ENCODE measurements around the gene ST6GAL1.

ST6GAL1 gene

DNA sequence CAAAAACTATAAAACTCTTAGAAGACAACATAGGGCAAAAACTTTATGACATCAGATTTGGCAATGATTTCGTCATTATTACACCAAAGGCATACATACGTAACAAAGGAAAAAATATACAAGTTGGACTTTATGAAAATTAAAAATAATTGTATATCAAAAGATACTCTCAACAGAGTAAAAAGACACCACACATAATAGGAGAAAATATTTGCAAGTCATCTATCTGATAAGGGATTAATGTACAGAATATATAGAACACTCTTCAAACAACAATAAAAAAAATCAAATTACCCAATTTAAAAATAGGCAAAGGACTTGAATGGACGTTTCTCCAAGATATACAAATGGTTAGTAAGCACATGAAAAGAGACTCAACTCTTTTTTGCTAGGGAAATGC, 131.4 kb downstream of the ST6GAL1 start:
- DNase-seq, result no peak

DNA sequence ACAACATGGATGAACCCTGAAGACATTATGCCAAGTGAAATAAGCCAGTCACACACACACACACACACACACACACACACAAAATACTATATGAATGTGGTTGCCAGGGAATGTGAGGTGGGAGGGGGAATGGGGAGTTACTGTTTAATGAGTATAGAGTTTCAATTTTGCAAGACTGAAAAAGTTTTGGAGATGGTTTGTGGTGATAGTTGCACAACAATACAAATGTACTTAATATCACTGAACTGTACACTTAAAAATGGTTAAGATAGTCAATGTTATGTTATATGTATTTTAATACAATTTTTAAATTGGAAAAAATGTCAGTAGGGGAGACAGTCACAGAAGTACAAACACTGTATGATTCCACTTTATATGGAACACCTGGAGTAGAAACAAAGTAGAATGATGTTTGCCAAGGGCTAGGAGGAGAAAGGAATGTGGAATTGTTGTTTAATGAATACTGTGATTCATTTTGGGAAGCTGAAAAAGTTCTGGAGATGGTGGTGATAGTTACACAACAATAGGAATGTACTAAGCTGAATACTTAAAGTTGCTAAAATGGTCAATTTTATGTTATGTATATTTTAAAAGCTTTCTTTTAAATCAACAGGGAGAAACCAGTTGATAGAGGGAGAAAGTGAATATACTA, 132.3 kb downstream of the ST6GAL1 start:
- DNase-seq, result no peak

DNA sequence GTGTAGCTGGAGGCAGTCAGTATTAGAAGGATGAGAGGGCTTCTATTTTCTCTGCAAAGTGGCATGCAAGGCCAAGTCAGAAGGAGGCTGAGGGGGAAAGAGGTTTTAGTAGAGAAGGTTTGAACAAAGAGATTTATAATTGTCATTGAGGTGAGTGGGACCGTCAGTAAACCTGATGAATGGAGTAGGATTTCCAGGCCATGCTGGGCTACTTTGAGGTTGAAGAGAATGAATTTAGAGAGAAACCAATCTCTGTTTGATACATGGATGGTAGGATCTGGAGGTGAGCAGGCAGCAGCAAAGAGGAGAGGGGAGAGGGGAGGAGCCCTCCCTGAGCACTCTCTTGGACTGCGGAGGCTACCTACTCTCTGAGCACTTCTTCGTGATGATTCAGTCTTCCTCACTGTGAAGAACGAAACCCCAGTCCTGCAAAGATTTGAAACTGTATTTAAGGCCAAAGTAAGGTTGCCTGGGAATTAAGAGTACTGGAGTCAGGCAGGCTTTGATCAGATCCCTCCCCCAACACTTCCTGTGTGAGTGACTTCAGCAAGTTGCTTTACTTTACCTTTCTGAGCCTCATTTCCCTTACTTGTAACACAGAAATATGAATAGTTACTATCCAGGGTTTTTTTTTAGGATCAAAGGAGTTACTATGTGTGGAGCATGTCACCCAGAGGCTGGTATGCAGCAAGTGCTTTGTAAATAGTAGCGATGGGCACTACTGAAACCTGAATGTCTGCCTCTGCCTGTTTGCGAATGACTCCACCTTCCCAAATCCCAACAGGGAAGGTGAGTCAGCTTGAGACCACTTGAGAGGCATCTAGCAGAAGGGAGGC, 133.2 kb downstream of the ST6GAL1 start:
- DNase-seq, result no peak

DNA sequence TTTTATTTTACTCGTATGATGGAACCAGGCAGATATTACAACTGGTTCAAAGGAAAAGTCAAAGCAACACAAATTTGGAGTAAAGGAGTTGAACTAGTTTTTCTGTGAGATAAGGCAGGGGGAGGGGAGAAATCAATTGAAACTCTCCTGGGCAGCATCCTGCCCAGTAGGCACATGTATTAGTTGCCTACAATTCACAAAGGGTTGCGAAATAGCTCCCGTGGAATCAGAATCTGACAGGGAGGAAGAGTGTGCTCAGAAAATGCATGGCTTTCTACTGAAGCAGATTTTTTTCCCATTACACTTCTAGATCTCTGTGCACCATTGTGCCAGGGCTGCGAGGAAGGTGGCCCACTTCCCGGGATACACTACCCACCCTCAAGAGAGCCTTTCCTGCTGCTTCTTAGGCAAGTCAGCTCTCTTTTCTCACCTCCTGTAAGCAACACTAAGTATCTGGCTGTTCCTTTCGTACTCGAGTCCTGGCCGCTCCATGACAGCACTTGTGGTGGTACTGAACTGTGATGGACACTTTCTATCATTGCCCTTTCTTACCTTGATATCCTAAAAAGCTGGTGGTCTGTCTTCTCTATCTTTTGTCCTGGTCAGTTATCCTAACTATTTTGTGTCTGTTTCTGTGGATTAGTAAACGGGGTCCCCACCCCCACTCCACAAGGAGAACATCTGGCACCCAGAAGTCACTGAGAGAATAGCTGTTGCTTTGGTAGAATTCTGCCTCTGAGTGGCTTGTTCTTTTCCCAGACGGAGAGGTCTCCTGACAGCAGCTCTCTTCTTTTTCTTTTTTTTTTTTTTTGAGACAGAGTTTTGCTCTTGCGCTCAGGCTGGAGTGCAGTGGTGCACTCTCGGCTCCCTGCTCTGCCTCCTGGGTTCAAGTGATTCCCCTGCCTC, 134.1 kb downstream of the ST6GAL1 start:
- no peak for DNase-seq

DNA sequence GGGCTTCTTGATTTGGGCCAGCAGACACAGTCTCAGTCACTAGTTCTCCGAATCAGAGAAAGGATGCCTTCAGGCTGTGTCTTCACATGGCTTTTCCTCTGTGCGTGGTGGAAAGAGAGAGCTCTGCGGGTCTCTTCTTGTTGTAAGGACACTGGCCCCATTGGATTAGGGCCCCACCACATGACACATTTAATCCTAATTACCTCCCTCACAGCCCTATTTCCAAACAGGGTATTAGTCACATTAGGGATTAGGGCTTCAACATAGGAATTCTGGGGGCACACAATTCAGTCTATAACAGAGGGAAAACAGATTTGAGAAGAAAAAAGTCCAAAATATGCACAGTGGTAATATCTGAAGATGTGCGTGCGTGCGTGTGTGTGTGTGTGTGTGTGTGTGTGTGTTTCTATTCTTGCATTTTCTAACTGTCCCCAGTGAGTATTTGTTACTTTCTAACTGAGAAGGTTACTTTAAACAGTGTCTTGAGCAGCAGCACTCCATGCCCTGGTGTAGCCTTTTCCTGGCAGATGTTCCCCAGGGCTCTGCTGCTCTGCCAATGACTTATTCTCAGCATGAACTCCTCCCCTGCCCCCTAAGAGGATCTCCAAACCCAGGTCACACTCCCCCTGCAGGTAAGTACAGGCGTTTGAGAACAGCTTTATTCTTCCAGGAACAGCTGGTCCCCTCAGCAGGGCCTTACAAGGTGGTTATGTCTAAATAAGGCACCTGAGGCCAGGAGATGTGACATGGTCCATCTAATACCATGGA, 136.1 kb downstream of the ST6GAL1 start:
- DNase-seq, result peak; percentile 59

DNA sequence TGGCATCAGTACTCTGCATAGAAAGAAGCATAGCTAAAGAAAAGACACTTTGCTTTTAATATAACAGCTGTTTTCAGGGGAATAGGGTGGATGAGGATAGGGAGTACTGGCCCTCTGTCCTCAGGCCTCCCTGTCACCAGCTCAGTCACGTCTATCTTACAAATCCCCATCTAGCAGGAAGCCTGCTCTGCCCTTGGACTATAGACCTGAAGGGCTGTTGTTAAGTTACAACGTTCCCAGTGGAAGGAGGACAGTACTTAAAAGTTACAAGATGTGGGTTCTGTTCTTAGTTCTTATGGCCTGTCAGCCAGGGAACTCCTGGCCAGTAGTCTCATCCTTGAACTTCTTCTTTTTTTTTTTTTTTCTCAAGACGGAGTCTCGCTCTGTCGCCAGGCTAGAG, 138.5 kb downstream of the ST6GAL1 start:
- no peak for DNase-seq

DNA sequence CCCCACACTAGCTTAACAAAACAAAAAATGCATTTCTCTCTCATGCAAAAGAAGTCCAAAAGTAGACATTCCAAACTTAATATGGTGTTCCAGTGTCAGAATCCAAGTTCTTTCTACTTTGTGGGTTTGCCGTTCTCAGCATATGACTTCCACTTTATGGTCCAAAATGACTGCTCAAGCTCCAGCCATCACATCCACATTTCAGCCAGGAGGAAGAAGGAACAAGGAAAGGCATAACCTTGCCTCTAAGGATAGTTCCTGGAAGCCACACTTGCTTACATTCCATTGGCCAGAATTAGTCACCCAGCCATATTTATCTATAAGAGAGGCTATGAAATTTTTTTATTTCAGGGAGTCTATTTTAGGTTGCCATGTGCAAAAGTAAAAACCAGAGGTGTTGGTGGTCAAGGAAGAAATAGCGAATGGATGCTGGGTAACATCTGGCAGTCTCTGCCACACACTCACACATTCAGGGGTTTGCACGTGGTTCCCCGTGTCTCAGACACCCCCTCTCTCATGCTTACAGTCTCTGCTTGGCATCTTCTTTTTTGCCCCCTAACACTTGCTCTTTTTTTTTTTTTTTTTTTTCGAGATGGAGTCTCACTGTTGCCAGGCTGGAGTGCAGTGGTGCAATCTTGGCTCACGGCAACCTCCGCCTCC, 139.7 kb downstream of the ST6GAL1 start:
- no peak for DNase-seq

DNA sequence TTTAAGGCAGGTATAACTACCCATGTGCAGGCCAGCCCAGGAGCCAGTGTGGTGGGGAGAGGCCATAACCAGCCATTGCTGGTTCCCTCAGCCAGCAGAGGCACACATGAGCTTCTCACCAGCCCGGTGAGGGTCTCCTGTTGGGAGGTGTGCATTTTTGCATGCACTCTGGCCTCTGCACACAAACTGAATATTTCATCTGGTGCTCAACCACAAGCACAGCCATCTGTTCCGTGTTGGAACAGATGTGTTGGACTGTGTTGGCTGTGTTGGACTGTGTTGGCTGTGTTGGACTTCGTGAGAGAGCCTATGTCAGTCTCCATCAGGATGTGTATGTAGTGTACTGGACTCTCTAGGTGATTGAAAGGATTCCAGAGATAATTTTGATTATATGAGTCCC, 141.8 kb downstream of the ST6GAL1 start:
- DNase-seq, result no peak

DNA sequence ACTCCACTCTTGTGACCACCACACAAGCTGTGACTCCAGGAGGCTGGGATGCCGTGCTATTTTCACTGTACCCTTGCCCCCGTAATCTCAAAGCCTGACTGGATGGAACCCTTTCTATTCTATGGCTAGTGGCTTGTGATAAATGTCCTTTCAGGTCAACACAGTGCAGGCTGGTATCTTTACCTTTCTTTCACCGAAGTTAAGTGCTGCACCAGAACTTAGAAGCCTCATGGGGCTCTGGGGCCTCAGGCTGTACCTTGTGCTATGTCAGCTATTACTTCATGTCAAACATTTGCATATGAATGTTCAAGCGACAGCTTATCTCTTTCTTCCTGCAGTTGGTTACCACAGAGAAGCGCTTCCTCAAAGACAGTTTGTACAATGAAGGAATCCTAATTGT, 142.2 kb downstream of the ST6GAL1 start:
- DNase-seq, result no peak

DNA sequence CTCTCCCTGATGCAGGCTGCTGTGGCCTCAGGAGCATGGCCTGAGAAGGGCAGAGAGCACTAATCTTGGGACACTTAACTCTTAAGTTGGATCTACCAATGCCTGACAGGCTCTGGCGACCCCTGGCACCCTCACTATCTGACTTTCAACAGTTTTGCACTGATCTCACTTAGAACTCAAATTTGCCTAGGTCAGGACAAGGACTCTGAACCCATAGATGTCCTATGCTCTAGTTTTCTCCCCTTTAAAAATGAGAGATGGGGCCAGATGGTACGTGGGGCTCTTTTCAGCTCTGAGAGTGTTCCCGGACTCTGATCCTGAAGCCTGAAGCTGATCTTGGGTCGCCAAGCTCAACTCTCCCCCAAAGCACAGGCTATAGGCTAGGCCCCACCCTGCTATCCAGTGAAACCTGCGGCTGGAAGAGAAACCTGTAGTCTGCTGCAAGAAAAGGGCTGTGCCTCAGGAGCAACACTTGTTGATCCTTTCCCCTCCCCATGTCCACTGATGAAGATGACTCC, 143.3 kb downstream of the ST6GAL1 start:
- DNase-seq, result no peak

DNA sequence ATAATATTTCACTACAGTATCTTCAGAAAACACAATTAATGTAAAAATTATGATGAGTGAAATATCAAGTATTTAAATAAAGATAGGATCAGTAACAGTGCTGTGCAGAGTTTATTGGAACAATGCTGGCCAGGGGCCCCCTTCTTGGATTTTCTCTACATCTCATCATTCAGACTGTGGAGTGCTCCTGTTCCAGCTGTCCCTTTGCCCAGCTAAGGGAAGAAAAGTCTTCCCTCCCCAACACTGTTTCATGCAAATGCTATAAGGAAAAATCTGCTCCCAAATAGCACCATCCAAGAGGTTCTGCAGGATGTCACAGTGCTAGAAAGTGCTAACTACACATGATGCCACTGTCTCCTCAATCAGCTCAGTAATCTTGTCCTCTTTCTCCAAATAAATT, 144.5 kb downstream of the ST6GAL1 start:
- DNase-seq, result no peak

DNA sequence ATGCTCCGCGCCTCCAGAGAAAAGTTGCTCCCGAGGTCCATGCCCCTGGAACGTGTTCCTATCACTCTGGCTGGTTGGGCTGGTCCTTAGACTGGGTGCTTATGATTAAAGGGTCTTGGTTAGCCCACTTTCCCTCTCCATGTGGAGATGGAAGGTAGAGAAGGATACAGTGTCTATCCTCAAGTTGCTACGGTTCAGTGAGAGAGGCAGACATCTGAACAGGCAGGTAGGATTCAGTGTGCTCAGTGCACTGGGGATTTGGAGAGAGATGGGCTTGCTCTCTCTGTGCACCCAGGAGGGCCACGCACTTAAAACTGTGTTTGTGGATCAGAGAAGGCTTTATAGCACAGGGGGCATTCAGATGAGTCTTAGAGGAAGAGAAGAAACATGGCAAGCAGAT, 146.0 kb downstream of the ST6GAL1 start:
- no peak for DNase-seq

DNA sequence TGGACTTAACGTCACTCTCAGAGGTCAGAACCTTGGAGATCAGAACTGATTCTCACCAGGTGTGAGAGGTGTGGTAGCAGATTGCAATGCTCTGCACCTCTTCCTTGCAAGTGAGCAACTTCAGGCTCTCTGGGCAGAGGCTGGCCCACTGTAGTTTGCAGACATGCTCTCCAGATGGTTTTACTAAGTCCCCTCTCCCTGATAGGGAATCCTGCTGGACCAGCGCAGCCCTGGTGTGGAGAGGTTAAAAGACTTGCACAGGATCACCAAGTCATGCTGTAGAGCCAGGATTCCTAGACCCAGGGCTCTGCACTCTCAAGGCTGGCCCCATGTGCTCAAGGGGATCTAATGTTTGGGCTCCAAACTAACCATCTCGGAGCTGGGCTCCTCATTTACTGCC, 146.8 kb downstream of the ST6GAL1 start:
- DNase-seq, result no peak

DNA sequence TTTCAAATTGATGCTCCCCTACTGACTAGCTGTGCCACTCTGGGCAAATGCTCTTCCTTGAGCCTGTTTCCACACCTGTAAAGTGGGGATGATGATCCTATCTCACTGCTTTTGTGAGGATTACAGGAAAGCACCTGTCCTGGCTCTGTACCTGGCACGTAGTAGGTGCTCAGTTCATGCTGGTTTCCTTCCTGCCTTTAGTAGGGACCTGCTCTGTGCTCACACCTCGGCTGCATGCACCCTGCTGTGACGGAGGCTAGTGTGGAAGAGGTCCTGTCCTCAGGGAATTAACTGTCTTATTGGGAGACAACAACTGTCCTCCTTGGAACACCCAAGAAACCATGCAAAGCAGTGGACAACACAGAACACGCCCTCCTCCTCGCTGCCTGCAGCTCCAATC, 147.2 kb downstream of the ST6GAL1 start:
- no peak for DNase-seq

DNA sequence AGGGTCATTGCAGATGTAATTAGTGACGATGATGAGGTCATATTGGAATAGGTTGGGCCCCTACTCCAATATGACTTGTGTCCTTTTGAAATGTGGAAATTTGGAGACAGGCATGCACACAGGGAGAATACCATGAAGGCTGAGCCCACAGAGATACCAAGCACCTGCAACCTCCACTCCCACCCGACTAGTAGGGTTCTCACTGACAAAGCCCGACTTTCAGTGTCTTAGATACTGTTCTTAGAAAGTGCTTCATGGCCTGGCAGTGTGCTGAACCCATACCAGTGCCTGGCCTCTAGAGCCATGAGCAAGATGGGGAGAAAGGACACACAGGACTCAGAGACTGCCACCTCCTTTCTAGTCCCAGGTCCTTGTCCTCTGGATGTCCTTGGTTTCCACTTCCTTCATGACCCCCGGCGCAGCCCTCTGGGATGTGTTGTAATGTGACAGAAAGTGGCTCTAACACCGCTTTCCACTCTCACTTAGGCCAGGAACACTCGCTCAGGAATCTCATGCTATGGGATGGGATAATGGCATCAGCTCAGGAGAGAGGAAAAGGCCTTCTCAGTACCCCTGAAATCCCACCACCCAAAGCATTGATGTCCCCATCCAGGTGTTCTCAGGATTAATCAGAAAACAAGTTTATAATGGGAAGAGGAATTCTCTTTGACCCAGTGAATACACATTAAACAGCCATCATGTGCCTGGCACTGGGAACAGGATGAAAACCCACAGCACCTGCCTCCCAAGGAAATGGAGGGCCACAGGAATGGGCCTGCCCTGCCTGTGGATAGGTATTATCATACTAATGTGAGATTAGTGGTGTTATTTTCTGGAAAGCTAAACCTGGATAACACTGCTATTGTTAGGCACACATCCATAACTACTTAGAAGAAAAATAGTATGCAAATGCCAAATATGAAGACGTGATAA, 149.0 kb downstream of the ST6GAL1 start:
- DNase-seq, result no peak

DNA sequence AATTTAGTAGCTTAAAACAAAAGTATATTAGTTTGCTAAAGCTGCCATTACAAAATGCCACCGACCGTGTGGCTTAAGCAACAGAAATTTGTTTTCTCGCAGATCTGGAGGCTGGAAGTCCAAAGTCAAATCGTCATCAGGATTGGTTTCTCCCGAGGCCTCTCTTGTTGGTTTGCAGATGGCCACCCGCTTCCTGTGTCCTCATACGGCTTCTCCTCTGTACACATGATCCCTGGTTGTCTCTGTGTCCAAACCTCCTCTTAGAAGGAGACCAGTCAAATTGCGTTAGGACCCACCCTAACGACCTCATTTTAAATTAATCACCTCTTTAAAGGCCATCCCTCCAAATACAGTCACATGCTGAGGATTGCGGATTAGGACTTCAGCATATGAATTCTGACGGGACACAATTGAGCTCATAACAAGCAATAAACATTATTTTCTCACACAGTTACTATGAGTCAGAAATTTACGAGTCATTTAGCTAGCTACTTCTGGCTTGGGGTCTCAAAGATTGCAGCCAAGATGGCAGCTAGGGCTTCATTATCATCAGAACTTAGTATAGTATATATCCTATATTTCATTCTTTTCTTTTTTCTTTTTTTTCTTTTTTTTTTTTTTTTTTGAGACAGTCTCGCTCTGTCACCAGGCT, 150.6 kb downstream of the ST6GAL1 start:
- DNase-seq, result no peak

DNA sequence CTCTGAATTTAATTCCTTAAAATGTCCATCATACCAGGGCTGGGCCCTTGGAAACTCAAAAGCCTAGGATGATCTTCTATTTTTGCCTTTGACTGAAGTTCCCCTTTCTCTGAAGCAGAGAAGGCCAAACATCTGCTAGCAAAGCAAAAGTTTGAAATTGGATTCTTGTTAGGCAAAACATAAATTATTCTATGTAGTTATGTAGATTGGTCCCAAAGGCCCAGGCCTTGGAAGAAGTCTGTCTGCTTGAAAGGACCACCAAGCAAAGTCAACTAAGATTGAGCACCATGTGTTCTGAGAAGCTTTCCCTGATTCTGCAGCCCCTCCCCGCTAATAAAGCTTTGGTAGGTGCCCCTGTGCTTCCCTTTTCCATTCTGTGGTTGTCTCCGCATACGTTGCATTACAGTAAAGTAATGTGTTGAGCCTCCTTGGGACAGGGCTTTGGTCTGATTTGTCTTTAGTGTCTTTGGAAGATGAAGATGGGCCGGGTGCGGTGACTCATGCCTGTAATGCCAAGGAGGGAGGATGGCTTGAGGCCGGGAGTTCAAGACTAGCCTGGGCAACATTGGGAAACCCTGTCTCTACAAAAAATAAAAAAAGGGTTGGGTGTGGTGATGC, 152.5 kb downstream of the ST6GAL1 start:
- DNase-seq, result no peak

DNA sequence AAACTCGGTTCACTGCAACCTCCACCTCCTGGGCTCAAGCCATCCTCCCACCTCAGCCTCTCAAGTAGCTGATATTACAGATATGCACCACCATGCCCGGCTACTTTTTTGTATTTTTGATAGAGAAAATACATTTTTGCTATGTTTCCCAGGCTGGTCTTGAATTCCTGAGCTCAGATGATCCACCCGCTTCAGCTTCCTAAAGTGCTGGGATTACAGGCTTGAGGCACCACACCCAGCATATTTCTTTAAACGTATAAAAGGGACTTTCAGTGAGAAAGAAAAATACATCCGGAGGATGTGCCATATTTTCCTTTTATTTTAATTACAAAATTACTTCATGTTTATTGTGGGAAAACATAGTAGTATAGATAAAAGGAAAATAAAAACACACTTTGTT, 153.8 kb downstream of the ST6GAL1 start:
- no peak for DNase-seq

DNA sequence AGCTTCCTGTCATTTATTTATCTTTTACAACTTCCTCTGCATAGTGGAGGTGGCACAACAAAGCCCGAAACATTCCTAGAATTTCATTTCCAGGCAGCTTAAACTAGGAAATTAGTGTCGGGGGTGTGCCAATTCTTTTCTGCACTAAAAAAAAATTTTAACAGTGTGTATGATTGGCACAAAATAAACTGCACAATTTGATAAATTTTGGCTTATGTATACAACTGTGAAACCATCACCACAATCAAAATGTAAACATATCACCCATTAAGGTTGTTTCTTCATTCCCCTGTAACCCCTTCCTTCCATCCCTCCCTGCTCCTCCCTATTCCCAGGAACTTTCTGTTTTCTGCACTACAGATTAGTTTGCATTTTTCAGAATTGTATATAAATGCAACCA, 154.3 kb downstream of the ST6GAL1 start:
- no peak for DNase-seq

Data from 8988T (cell line).